Ectodermal cell (in vitro differentiated cells): ENCODE data around the gene ADCY5.

ENCODE experiments used
- H3K27ac ChIP-seq: 2 replicates; pipeline ENCODE4 v1.7.0; 2013; ENCODE audit warnings: mild to moderate bottlenecking, low read depth, low read length; ENCODE audit not compliant: insufficient read depth, poor library complexity, severe bottlenecking
- H3K27me3 ChIP-seq: 2 replicates; pipeline ENCODE4 v1.7.0; 2013; ENCODE audit warnings: mild to moderate bottlenecking, low read length; ENCODE audit not compliant: insufficient read depth, control insufficient read depth, poor library complexity, severe bottlenecking
- H3K36me3 ChIP-seq: one replicate; pipeline ENCODE4 v1.7.0; 2013; ENCODE audit warnings: low read length; ENCODE audit not compliant: control insufficient read depth, insufficient read depth
- H3K4me1 ChIP-seq: one replicate; pipeline ENCODE4 v1.7.0; 2013; ENCODE audit warnings: low read length; ENCODE audit not compliant: control insufficient read depth, insufficient read depth
- H3K4me3 ChIP-seq: 2 replicates; pipeline ENCODE4 v1.7.0; 2013; ENCODE audit warnings: low read depth, low read length, control low read depth; ENCODE audit not compliant: insufficient read depth
- H3K9me3 ChIP-seq: 2 replicates; pipeline ENCODE4 v1.7.0; 2013; ENCODE audit warnings: mild to moderate bottlenecking, low read length, moderate library complexity; ENCODE audit not compliant: control insufficient read depth
- WGBS, 2 experiments: methylation state at CpG; one replicate each; pipeline ENCODE4 v1.1.7; 2013; ENCODE audit warnings: missing lambda C conversion rate in 2 of 2; 5-methylcytosine and 5-hydroxymethylcytosine counted together

Gene ADCY5

DNA sequence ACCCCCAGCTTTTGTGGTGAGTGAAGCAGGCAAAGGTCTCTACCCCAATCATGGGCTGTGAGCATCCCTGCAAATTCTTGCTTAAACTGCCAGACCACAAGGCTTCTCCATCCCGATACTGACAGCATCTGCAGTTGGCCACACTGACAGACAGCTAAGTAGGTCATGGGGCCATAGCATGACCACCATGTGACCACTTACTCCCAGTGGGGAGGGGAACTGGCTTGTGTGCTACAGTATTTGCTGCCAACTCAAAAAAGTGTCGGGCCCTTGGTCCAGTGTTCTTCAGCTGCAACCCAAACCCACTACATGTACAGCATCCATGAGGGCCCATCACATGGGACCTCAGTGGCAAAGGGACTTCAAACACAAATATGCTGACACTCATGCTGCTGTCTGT lies 143.7 kb downstream of the ADCY5 start:
- no peaks in the 10 kb centered on the region for H3K4me1 ChIP-seq
- no peaks in the 10 kb centered on the region for H3K36me3 ChIP-seq
- WGBS, 2 experiments: 88 to 89% methylated on average over 2 of the region's 2 CpGs
- H3K27me3 ChIP-seq: no peaks in the 10 kb centered on the region
- no peak overlapping the region for H3K27ac ChIP-seq
- H3K9me3 ChIP-seq: no peaks in the 10 kb centered on the region
- H3K4me3 ChIP-seq: no peak overlapping the region

DNA sequence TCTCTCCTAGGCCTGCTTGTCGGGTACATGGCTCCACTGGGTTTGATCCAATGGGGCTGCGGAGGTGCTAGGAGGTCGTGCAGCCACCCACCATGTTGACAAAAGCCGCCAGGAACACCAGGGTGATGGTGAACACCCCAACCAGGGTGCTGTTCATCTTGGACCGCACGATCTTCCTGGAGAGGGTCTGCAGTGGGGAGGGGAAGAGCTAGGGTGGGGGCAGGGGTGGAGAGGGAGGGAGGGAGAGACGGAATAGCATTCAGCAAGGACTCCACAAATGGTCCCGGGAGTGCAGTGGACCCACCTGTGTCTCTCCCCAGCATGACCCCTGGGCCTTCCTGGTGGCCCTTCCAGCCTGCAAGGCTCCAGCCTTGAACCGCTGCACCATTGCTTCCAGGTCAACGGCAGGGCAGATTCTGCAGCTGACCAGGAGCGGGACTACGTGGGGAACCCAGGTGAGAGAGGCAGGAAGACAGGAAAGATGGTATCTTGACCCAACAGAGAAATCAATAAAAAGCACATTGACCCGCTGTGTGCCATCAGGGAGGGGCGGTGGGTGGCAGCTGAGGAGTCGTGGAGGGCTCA lies 144.8 kb downstream of the ADCY5 start:
- Histone ChIP-seq H3K4me3 (no peak overlapping the region), H3K4me1 (no peaks in the 10 kb centered on the region), H3K36me3 (no peaks in the 10 kb centered on the region), H3K27ac (no peak overlapping the region), H3K27me3 (no peaks in the 10 kb centered on the region), H3K9me3 (no peaks in the 10 kb centered on the region)
- 95% methylated on average over 15 of the region's 15 CpGs for WGBS, 2 experiments

DNA sequence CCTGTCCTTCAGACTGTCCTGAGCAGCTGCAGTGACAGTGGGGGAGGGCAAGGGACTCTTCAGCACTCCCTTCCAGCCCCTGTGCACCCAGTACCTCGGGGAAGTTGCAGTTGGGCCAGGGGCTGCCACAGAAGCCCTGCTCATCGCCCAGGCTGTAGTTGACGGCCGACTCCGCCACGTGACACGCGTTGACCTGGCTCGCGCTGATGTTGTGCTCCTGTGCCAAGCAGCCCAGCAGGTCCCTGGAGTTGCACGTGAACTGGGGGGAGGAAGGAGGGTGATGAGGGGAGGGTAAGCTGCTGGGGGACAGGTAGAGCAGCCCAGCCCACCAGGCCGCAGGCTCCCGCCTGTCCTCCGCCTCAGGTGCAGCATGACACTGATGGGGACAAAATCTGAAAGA lies 145.9 kb downstream of the ADCY5 start:
- no peaks in the 10 kb centered on the region for H3K4me1 ChIP-seq
- no peaks in the 10 kb centered on the region for H3K36me3 ChIP-seq
- H3K27me3 ChIP-seq: no peaks in the 10 kb centered on the region
- H3K9me3 ChIP-seq: no peaks in the 10 kb centered on the region
- no peak overlapping the region for H3K27ac ChIP-seq
- WGBS, 2 experiments: 92 to 93% methylated on average over 14 of the region's 14 CpGs
- no peak overlapping the region for H3K4me3 ChIP-seq

DNA sequence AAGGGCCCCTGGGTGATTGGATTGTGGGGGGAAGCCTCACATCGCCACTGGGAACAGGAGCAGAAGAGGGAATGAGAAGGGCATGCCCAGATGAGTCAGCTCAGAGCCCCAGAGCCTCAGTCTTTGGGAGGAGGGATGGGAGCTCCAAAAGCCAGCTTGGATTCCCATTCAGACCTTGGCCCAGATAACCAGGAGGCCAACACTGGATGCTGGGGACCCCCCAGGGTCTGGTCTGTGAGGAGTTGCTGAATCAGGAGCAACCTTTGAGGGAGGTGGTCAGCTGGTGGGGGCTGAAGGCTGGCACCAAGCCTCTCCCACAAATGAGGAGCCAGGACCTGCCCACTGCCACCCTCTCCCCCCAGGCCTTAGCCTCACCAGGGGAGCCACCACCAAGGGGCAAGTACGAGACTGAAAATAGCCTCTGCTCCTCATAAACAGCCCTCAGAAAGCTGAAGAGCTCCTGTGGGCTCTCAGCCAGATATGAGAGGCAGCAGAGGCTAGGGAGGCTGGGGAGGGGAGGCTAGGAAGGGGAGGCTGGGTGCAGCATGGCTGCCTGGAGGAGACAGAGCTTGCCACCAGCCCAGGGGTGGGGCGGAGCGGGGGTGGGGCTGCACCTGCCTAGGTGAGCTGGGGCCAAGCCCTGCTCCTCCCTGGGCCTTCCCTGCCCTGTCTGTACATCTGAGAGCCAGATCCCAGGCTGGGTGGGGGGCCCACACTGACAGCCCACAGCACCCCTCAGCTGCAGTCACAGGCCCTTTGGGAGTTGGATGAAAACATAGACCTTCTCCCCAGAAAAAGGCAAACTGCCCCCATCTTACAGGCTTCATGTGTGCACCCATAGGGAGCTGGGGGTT lies 147.3 kb downstream of the ADCY5 start:
- H3K27ac ChIP-seq: no peak overlapping the region
- H3K27me3 ChIP-seq: no peaks in the 10 kb centered on the region
- 77 to 81% methylated on average over 4 of the region's 4 CpGs for WGBS, 2 experiments
- H3K4me3 ChIP-seq: no peak overlapping the region
- H3K4me1 ChIP-seq: no peaks in the 10 kb centered on the region
- no peaks in the 10 kb centered on the region for H3K36me3 ChIP-seq
- H3K9me3 ChIP-seq: no peaks in the 10 kb centered on the region

DNA sequence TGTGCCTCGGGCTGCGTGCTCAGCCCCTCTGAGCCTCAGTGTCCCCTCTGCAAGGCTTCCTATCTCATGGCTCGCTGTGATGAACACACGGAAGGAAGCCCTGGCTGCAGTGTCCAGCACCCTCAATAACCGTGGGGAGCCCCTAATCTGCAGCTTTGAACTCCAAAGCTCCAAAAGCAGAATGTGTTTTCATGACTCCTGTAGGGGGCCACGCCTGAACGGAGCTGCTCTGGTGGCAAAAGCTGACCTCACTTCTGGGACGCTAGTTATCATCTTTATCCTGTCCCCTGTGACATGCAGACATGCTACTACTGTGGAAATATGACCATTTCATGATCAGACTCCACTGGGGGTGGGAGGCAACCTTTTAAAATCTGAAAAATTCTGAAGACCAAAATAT lies 148.3 kb downstream of the ADCY5 start:
- no peak overlapping the region for H3K4me3 ChIP-seq
- WGBS, 2 experiments: 84 to 88% methylated on average over 8 of the region's 8 CpGs
- no peaks in the 10 kb centered on the region for H3K9me3 ChIP-seq
- H3K27ac ChIP-seq: no peak overlapping the region
- no peaks in the 10 kb centered on the region for H3K4me1 ChIP-seq
- H3K36me3 ChIP-seq: no peaks in the 10 kb centered on the region
- no peaks in the 10 kb centered on the region for H3K27me3 ChIP-seq

DNA sequence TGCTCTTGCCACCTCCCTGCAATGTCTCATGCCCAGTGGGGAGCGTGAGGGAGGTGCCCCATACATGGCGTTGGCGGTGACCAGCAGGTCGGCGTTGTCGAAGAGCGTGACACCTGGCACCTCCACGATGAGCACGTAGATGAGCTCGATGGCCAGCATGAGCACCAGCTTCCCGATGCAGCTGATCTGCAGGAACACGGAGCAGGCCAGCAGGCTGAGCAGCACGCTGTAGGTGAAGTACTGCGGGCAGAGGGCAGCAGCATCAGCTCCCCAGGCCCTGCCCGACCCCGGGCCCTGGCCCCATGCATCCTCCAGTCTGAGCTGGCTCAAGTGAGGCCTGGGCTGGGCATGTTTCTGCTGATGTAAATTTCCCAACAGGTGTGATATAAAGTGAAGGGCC lies 148.8 kb downstream of the ADCY5 start:
- H3K4me1 ChIP-seq: no peaks in the 10 kb centered on the region
- no peak overlapping the region for H3K4me3 ChIP-seq
- H3K27ac ChIP-seq: no peak overlapping the region
- no peaks in the 10 kb centered on the region for H3K27me3 ChIP-seq
- H3K9me3 ChIP-seq: no peaks in the 10 kb centered on the region
- no peaks in the 10 kb centered on the region for H3K36me3 ChIP-seq
- WGBS, 2 experiments: 94 to 97% methylated on average over 16 of the region's 16 CpGs

DNA sequence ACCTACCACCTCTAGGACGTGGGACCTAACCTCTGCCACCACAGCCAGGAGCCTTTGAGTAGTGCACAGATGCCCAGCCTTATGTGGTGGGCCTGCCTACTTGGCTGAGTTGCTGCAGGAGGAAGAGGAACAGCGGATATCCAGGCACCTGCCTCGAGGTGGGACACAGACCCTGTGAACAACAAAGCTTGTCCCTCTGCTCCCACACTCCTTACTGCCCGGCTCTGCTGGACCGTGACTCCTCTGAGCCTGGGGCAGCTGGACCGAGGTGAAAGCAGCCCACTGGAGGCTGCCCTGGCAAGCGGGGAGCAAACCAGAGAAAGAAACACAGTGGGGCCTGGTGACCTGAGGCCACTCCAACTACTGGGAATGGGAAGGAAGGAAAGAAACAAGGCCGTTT lies 149.3 kb downstream of the ADCY5 start:
- no peaks in the 10 kb centered on the region for H3K27me3 ChIP-seq
- WGBS, 2 experiments: 93 to 95% methylated on average over 8 of the region's 8 CpGs

DNA sequence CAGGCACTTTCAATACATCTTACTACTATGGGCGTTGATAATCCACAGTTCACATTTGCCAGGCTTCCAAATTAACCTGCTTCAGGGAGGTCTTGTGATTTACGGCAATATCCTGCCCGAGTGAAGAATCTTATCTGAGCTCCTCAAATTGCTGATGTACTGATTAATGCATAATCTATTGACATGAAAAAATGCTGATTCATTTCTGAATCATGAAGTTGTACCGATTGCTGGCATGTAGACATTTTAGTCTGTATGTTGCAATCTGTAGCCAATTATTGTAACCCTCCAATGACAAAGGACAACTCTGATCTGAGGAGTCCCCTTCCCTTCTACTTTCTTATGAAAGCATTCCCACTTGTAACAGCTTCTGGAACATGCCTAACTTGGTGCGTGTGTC lies 150.0 kb downstream of the ADCY5 start:
- no peak overlapping the region for H3K27ac ChIP-seq
- no peaks in the 10 kb centered on the region for H3K4me1 ChIP-seq
- no peaks in the 10 kb centered on the region for H3K27me3 ChIP-seq
- 93 to 94% methylated on average over 5 of the region's 5 CpGs for WGBS, 2 experiments
- no peaks in the 10 kb centered on the region for H3K36me3 ChIP-seq
- H3K9me3 ChIP-seq: no peaks in the 10 kb centered on the region
- H3K4me3 ChIP-seq: no peak overlapping the region

More for the DNA sequence above, 149.3 kb downstream of the ADCY5 start:
- Histone ChIP-seq H3K4me3 (no peak overlapping the region), H3K9me3 (no peaks in the 10 kb centered on the region), H3K36me3 (no peaks in the 10 kb centered on the region), H3K4me1 (no peaks in the 10 kb centered on the region), H3K27ac (no peak overlapping the region)

DNA sequence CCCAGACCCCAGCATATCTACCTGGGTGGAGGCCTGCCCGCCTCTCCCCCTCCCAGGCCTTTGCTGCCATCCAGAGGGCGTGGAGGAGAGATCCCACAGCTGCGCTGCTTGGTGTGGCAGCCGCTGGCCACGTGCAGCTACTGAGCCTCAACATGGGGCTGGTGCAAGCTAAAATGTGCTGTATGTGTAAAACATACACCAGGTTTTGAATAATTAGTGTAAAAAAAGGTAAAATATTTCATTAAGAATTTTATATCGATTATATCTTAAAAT lies 151.3 kb downstream of the ADCY5 start:
- Histone ChIP-seq H3K27me3 (no peaks in the 10 kb centered on the region), H3K4me1 (no peaks in the 10 kb centered on the region), H3K36me3 (no peaks in the 10 kb centered on the region), H3K9me3 (no peaks in the 10 kb centered on the region), H3K4me3 (no peak overlapping the region), H3K27ac (no peak overlapping the region)
- 77 to 91% methylated on average over 5 of the region's 6 CpGs for WGBS, 2 experiments

DNA sequence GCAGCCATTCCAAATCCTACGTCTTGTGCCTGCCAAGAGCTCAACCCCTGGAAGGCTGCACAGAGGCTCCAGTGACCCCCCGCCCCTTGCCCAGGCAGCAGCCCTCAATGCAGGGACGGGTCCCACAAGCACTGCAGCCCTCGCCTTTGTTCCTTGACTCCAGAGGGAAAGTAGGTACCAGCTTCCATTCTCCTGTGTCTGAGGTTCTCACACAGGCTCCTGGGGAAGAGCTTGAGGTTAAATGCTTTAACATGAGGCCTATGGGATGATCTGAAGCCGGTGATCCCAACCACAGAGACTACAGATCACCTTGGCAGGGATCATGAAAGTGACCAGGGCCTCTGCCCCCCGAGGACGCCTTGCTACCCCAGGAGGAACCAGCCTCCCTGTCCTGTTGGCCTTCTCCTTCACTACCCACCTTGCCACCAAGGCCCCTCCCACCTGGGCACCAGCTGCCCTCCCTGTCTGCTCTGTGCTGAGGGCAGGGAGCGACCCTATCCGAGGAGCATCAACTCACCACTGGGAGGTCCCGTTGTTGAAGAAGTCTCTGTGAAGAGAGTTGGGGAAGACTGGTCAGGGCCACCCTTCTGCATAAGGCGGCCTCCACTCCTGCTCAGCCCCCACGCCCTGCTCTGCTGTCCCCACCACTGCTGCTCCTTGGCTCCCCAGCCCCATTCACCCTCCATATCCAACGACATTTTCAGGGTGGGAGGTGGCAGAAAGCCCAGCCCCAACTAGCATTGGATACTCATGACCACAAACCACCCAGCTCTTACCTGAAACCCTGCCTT lies 151.9 kb downstream of the ADCY5 start:
- no peak overlapping the region for H3K27ac ChIP-seq
- no peaks in the 10 kb centered on the region for H3K27me3 ChIP-seq
- H3K4me1 ChIP-seq: no peaks in the 10 kb centered on the region
- no peaks in the 10 kb centered on the region for H3K9me3 ChIP-seq
- no peak overlapping the region for H3K4me3 ChIP-seq
- H3K36me3 ChIP-seq: no peaks in the 10 kb centered on the region
- 90 to 93% methylated on average over 13 of the region's 13 CpGs for WGBS, 2 experiments
